H1 (cell line): ENCODE data around the gene MSANTD2. TPM values are rescaled to one million over a fixed set of nuclear protein-coding genes. Genes with fewer than 3 reads are reported as not detected.

Experiments
- BCL11A ChIP-seq, 2 experiments: IDR thresholded peaks; one replicate each; pipeline ENCODE4 v1.6.1; 2011; ENCODE audit warnings: low read depth in 2 of 2, low read length in 2 of 2, mild to moderate bottlenecking in 2 of 2
- CHD7 ChIP-seq: fragments of 300-600 bp; sonication (generic); IDR thresholded peaks from 2 replicates; pipeline ENCODE4 v1.7.1; 2012; ENCODE audit warnings: low read length, moderate library complexity, mild to moderate bottlenecking, inconsistent platforms; ENCODE audit not compliant: insufficient replicate concordance
- CREB1 ChIP-seq: IDR thresholded peaks from 2 replicates; pipeline ENCODE4 v1.6.1; 2012; ENCODE audit warnings: inconsistent platforms
- EGR1 ChIP-seq: IDR thresholded peaks from 2 replicates; pipeline ENCODE4 v1.6.1; 2011; ENCODE audit warnings: low read depth, low read length, borderline replicate concordance
- KDM1A ChIP-seq: fragments of 200-600, 300-600 bp; sonication (generic); IDR thresholded peaks from 2 replicates; pipeline ENCODE4 v1.7.1; 2016; ENCODE audit warnings: mild to moderate bottlenecking, low read length, borderline replicate concordance
- NANOG ChIP-seq: IDR thresholded peaks from 2 replicates; pipeline ENCODE4 v1.6.1; 2011; ENCODE audit warnings: low read length, low read depth, mild to moderate bottlenecking, inconsistent platforms; ENCODE audit not compliant: insufficient read depth, poor library complexity, severe bottlenecking
- POLR2AphosphoS5 ChIP-seq: IDR thresholded peaks from 2 replicates; pipeline ENCODE4 v1.6.1; 2011; ENCODE audit warnings: low read depth, low read length
- RAD21 ChIP-seq, 2 experiments: IDR thresholded peaks in 1 of 2; conservative IDR thresholded peaks in 1 of 2; 2 replicates each; pipeline ENCODE4 v1.6.1; 2011; ENCODE audit warnings: low read depth in 2 of 2, low read length in 2 of 2, improper control_type of control experiment in 1 of 2, inconsistent platforms in 1 of 2, mild to moderate bottlenecking in 1 of 2, moderate library complexity in 1 of 2
- SP4 ChIP-seq: IDR thresholded peaks from 2 replicates; pipeline ENCODE4 v1.6.1; 2012; ENCODE audit warnings: low read length, inconsistent platforms
- TCF12 ChIP-seq: IDR thresholded peaks from 2 replicates; pipeline ENCODE4 v1.6.1; 2011; ENCODE audit warnings: low read depth, mild to moderate bottlenecking, low read length
- polyA plus RNA-seq, 7 experiments: library from polyadenylated mRNA; depleted of rRNA in 3 of 7; stranded (reverse) in 5 of 7; unstranded in 2 of 7; fragments of >200 nt in 5 of 7; fragments of 200-250 nt in 2 of 7; gene quantifications; 1 replicate in 5 of 7; 2 replicates in 1 of 7; 4 replicates in 1 of 7; pipeline versions ENCODE4 v1.2.1 to v1.2.3, GENCODE V29; 2011 to 2013; ENCODE audit warnings: missing spikeins in 2 of 7, mixed read lengths in 2 of 7
- total RNA-seq: library from RNA; stranded (reverse); fragmentation: NEBNext Ultra II Directional; extraction: Animal tissue kit (Norgen Biotek cat#: 25700); gene quantifications from 2 replicates; pipeline ENCODE4 v1.2.1, GENCODE V29; 2021

Gene MSANTD2
- total and polyA plus RNA-seq, 2 of the 8 experiments (the other 6 are each of a cell fraction or from before 2014, with no cell fraction given): 8.2 to 15.9 TPM

GRCh38 chr11:124769806-124770774 lies 30.1 kb downstream of the MSANTD2 start (continued):
- no peak for TF ChIP-seq CHD7
- TF ChIP-seq RAD21 (IDR thresholded peaks at IDR 0.05 in 1 of 2, conservative IDR thresholded peaks at IDR 0.05 in 1 of 2; ENCODE audit: low read depth in 2 of 2, low read length in 2 of 2): no peak
- no peak for TF ChIP-seq KDM1A
- no peak for TF ChIP-seq NANOG
- no peak for TF ChIP-seq EGR1
- TF ChIP-seq TCF12: no peak
- TF ChIP-seq SP4: no peak
- TF ChIP-seq BCL11A (IDR thresholded peaks at IDR 0.05; ENCODE audit: low read depth in 2 of 2, low read length in 2 of 2): no peak
- no peak for TF ChIP-seq CREB1
- TF ChIP-seq POLR2AphosphoS5: no peak
